ENCODE data around the gene TKTL1. TPM values are rescaled to one million over a fixed set of nuclear protein-coding genes. Genes with fewer than 3 reads are reported as not detected.
A peak's percentile ranks its signal among the peaks of the same experiment; 100 is the strongest.

TKTL1 gene
- total RNA-seq, 1 donor from 2014 or later, result not detected

- peaks cover 5% of the 10 kb centered on the region for H3K36me3 Mint-ChIP-seq (ENCODE audit: unreplicated experiment)
- no peaks in the 10 kb centered on the region for H3K27me3 Mint-ChIP-seq (ENCODE audit: unreplicated experiment)
- no peak for DNase-seq (ENCODE audit: extremely low spot score, unreplicated experiment)
- H3K9me3 Mint-ChIP-seq (ENCODE audit: unreplicated experiment), result no peaks in the 10 kb centered on the region
- peak within 1 kb of the TSS; percentile 75 for H3K4me3 Mint-ChIP-seq (ENCODE audit: unreplicated experiment)
- H3K27ac Mint-ChIP-seq (ENCODE audit: unreplicated experiment), result peak within 1 kb of the TSS; percentile 81
- TF ChIP-seq CTCF (IDR thresholded peaks at IDR 0.05), result no peak
- peaks cover 17% of the 10 kb centered on the region for H3K4me1 Mint-ChIP-seq (ENCODE audit: unreplicated experiment)
These were observed 78.9 kb downstream of the TKTL1 start, which contains the start of gene FLNA for GRCh38 chrX:154374313-154375155. FLNA (minus strand) TSS chrX:154374634; CDS start chrX:154371245, 3,389 bp downstream.

GRCh38 chrX:154375156-154375504 lies 79.5 kb downstream of the TKTL1 start:
- Mint-ChIP-seq H3K4me1 (ENCODE audit: unreplicated experiment) (peaks cover 17% of the 10 kb centered on the region), H3K27me3 (ENCODE audit: unreplicated experiment) (no peaks in the 10 kb centered on the region), H3K9me3 (ENCODE audit: unreplicated experiment) (no peaks in the 10 kb centered on the region), H3K36me3 (ENCODE audit: unreplicated experiment) (peaks cover under 1% of the 10 kb centered on the region), H3K4me3 (ENCODE audit: unreplicated experiment) (peak overlapping the region; percentile 55), H3K27ac (ENCODE audit: unreplicated experiment) (peak overlapping the region; percentile 76)
- no peak for DNase-seq (ENCODE audit: extremely low spot score, unreplicated experiment)
- no peak for TF ChIP-seq CTCF (IDR thresholded peaks at IDR 0.05)

- no peak for DNase-seq (ENCODE audit: extremely low spot score, unreplicated experiment)
- H3K36me3 Mint-ChIP-seq (ENCODE audit: unreplicated experiment), result no peaks in the 10 kb centered on the region
- peak overlapping the region; percentile 52 for H3K27ac Mint-ChIP-seq (ENCODE audit: unreplicated experiment)
- H3K9me3 Mint-ChIP-seq (ENCODE audit: unreplicated experiment), result no peaks in the 10 kb centered on the region
- H3K27me3 Mint-ChIP-seq (ENCODE audit: unreplicated experiment), result no peaks in the 10 kb centered on the region
- H3K4me3 Mint-ChIP-seq (ENCODE audit: unreplicated experiment), result no peak overlapping the region
- TF ChIP-seq CTCF (IDR thresholded peaks at IDR 0.05), result no peak
- H3K4me1 Mint-ChIP-seq (ENCODE audit: unreplicated experiment), result peaks cover 24% of the 10 kb centered on the region
These were observed 81.2 kb downstream of the TKTL1 start for GRCh38 chrX:154376774-154377173.

- H3K27ac Mint-ChIP-seq (ENCODE audit: unreplicated experiment), result peak overlapping the region; percentile 87
- H3K4me3 Mint-ChIP-seq (ENCODE audit: unreplicated experiment), result peak overlapping the region; percentile 70
- H3K9me3 Mint-ChIP-seq (ENCODE audit: unreplicated experiment), result no peaks in the 10 kb centered on the region
- no peak for TF ChIP-seq CTCF (IDR thresholded peaks at IDR 0.05)
- peaks cover 16% of the 10 kb centered on the region for H3K4me1 Mint-ChIP-seq (ENCODE audit: unreplicated experiment)
- no peaks in the 10 kb centered on the region for H3K27me3 Mint-ChIP-seq (ENCODE audit: unreplicated experiment)
- H3K36me3 Mint-ChIP-seq (ENCODE audit: unreplicated experiment), result no peaks in the 10 kb centered on the region
- DNase-seq (ENCODE audit: extremely low spot score, unreplicated experiment), result no peak
These were observed 82.6 kb downstream of the TKTL1 start for GRCh38 chrX:154378059-154378798.

All from osteocyte (in vitro differentiated cells).